Measurements from ENCODE around the gene DENND4B.

DENND4B gene

GRCh38 chr1:153967107-153967999 lies 20.8 kb upstream of the DENND4B start, which contains the start of gene CREB3L4:
Gene CREB3L4 (plus strand): TSS chr1:153967902. CDS start chr1:153968526, 624 bp downstream.
- Histone ChIP-seq H3K27ac (peak within 1 kb of the TSS; percentile 98), H3K4me3 (ENCODE audit: low read depth, low read length) (peak within 1 kb of the TSS; percentile 73), H3K9me3 (ENCODE audit: severe bottlenecking) (no peaks in the 10 kb centered on the region), H3K36me3 (peaks cover 32% of the 10 kb centered on the region), H3K27me3 (ENCODE audit: insufficient read depth, low read depth, severe bottlenecking) (no peaks in the 10 kb centered on the region)
- peak; percentile 100 for DNase-seq
- peak; percentile 86 for TF ChIP-seq CTCF (IDR thresholded peaks at IDR 0.05; ENCODE audit: low read depth, low read length)

DNA sequence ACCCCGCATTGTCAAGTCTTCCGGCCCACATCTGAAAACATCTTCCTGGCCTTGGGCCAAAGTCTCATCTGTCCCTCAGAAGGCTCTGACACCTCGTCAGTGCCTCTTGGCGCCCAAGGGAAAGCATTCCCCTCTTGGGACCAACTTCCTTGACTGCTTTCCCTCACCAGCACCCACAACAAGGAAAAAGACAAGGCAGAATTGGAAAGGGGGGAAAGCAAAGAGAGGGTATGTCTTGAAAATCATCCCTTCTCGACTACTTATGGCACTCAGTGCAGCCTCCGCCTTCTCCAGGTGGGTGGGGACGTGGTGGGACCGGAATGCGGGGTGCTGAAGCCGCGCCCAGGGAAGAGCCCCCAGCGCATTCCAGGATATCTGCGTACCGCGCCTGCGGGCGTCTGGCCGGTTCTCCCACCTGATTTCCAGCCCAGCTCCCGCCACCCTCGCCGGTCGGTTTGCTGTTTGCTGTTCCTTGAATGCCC lies 17.4 kb upstream of the DENND4B start:
- no peaks in the 10 kb centered on the region for H3K27me3 ChIP-seq (ENCODE audit: insufficient read depth, low read depth, severe bottlenecking)
- DNase-seq: peak; percentile 86
- TF ChIP-seq CTCF (IDR thresholded peaks at IDR 0.05; ENCODE audit: low read depth, low read length): no peak
- H3K4me3 ChIP-seq (ENCODE audit: low read depth, low read length): peak overlapping the region; percentile 58
- H3K9me3 ChIP-seq (ENCODE audit: severe bottlenecking): no peaks in the 10 kb centered on the region
- peak overlapping the region; percentile 89 for H3K27ac ChIP-seq
- peaks cover 46% of the 10 kb centered on the region for H3K36me3 ChIP-seq

GRCh38 chr1:153963030-153963849 lies 16.7 kb upstream of the DENND4B start, which contains the start of gene SLC39A1:
Gene SLC39A1 (minus strand): TSS chr1:153963537. CDS start chr1:153962715, 822 bp downstream.
- Histone ChIP-seq H3K27me3 (ENCODE audit: insufficient read depth, low read depth, severe bottlenecking) (no peaks in the 10 kb centered on the region), H3K4me3 (ENCODE audit: low read depth, low read length) (peak within 1 kb of the TSS; percentile 58), H3K9me3 (ENCODE audit: severe bottlenecking) (no peaks in the 10 kb centered on the region), H3K27ac (peak within 1 kb of the TSS; percentile 89), H3K36me3 (peaks cover 48% of the 10 kb centered on the region)
- peak; percentile 100 for DNase-seq
- TF ChIP-seq CTCF (IDR thresholded peaks at IDR 0.05; ENCODE audit: low read depth, low read length): no peak

- Histone ChIP-seq H3K9me3 (ENCODE audit: severe bottlenecking) (no peaks in the 10 kb centered on the region), H3K27ac (peak overlapping the region; percentile 89), H3K27me3 (ENCODE audit: insufficient read depth, low read depth, severe bottlenecking) (no peaks in the 10 kb centered on the region), H3K4me3 (ENCODE audit: low read depth, low read length) (peak overlapping the region; percentile 58), H3K36me3 (peaks cover 51% of the 10 kb centered on the region)
- DNase-seq: no peak
- TF ChIP-seq CTCF (IDR thresholded peaks at IDR 0.05; ENCODE audit: low read depth, low read length): 0 out of 2 replicates have a peak, but pooled peaks have one; percentile 11
These were observed 15.8 kb upstream of the DENND4B start for GRCh38 chr1:153962088-153963029.

GRCh38 chr1:153961421-153961820 lies 14.9 kb upstream of the DENND4B start:
- Histone ChIP-seq H3K27me3 (ENCODE audit: insufficient read depth, low read depth, severe bottlenecking) (no peaks in the 10 kb centered on the region), H3K9me3 (ENCODE audit: severe bottlenecking) (no peaks in the 10 kb centered on the region), H3K4me3 (ENCODE audit: low read depth, low read length) (no peak overlapping the region), H3K36me3 (peaks cover 46% of the 10 kb centered on the region), H3K27ac (no peak overlapping the region)
- no peak for TF ChIP-seq CTCF (IDR thresholded peaks at IDR 0.05; ENCODE audit: low read depth, low read length)
- no peak for DNase-seq
